Body of pancreas (tissue), 4 donors: Measurements from ENCODE around the gene SIRT7.

Experiments used
- CTCF ChIP-seq, 7 experiments: fragments of 450-650 bp in 4 of 7; fragments of 200-600 bp in 3 of 7; sonication (generic) in 3 of 7; IDR thresholded peaks; one replicate each; pipeline ENCODE4 v1.5.1; 2016 to 2019; ENCODE audit warnings: antibody characterized with exemption in 7 of 7
- POLR2A ChIP-seq, 3 donors: fragments of 450-650 bp; IDR thresholded peaks; one replicate each; pipeline ENCODE4 v1.6.1; 2016; ENCODE audit warnings: antibody characterized with exemption in 3 of 3, mild to moderate bottlenecking in 2 of 3

- TF ChIP-seq CTCF (IDR thresholded peaks at IDR 0.05) = no peak
- no peak for TF ChIP-seq POLR2A (IDR thresholded peaks at IDR 0.05)
These were observed 5.6 kb upstream of the SIRT7 start for GRCh38 chr17:81923302-81924260.
